ENCODE measurements around the gene DCUN1D2. TPM values are rescaled to one million over a fixed set of nuclear protein-coding genes. Genes with fewer than 3 reads are reported as not detected.

The DCUN1D2 gene
- total RNA-seq, 1 donor from 2014 or later = 26.2 TPM

GRCh38 chr13:113476811-113477210, 13.7 kb downstream of the DCUN1D2 start:
- H3K27ac Mint-ChIP-seq = no peak overlapping the region
- ATAC-seq (ENCODE audit: low read depth) = no peak
- ChIA-PET CTCF (no interaction called here), POLR2A (no interaction called here)
- H3K4me1 Mint-ChIP-seq = no peaks in the 10 kb centered on the region
- intact Hi-C loops (cut with micrococcal nuclease) = no loop called here
- H3K4me3 Mint-ChIP-seq = no peak overlapping the region
- peaks cover 66% of the 10 kb centered on the region for H3K36me3 Mint-ChIP-seq (ENCODE audit: low read depth)
- peaks cover 3% of the 10 kb centered on the region for H3K9me3 Mint-ChIP-seq
- TF ChIP-seq CTCF (IDR thresholded peaks at IDR 0.05) = no peak
- H3K27me3 Mint-ChIP-seq = no peaks in the 10 kb centered on the region
- no peak for DNase-seq

- Mint-ChIP-seq H3K27ac (no peak overlapping the region), H3K9me3 (peaks cover 3% of the 10 kb centered on the region), H3K4me1 (no peaks in the 10 kb centered on the region), H3K36me3 (ENCODE audit: low read depth) (peaks cover 73% of the 10 kb centered on the region), H3K4me3 (no peak overlapping the region), H3K27me3 (no peaks in the 10 kb centered on the region)
- ATAC-seq (ENCODE audit: low read depth) (no peak), DNase-seq (no peak)
- intact Hi-C loops (cut with micrococcal nuclease) = no loop called here
- ChIA-PET POLR2A (no interaction called here), CTCF (no interaction called here)
- TF ChIP-seq CTCF (IDR thresholded peaks at IDR 0.05) = no peak
Measured at GRCh38 chr13:113475911-113476310, 14.6 kb downstream of the DCUN1D2 start.

- intact Hi-C loops (cut with micrococcal nuclease) = no loop called here
- POLR2A ChIA-PET = no interaction called here
- H3K36me3 Mint-ChIP-seq (ENCODE audit: low read depth) = peaks cover 70% of the 10 kb centered on the region
- TF ChIP-seq CTCF (IDR thresholded peaks at IDR 0.05) = no peak
- CTCF ChIA-PET = no interaction called here
- no peak overlapping the region for H3K27ac Mint-ChIP-seq
- ATAC-seq (ENCODE audit: low read depth) (no peak), DNase-seq (no peak)
- H3K4me3 Mint-ChIP-seq = no peak overlapping the region
- H3K27me3 Mint-ChIP-seq = no peaks in the 10 kb centered on the region
- H3K9me3 Mint-ChIP-seq = peaks cover 3% of the 10 kb centered on the region
- no peaks in the 10 kb centered on the region for H3K4me1 Mint-ChIP-seq
Measured at GRCh38 chr13:113475280-113475679, 15.2 kb downstream of the DCUN1D2 start.

GRCh38 chr13:113474179-113474578, 16.3 kb downstream of the DCUN1D2 start:
- TF ChIP-seq CTCF (IDR thresholded peaks at IDR 0.05) = no peak
- intact Hi-C loops (cut with micrococcal nuclease) = no loop called here
- POLR2A ChIA-PET = no interaction called here
- Mint-ChIP-seq H3K4me3 (no peak overlapping the region), H3K27me3 (no peaks in the 10 kb centered on the region), H3K9me3 (peaks cover 3% of the 10 kb centered on the region), H3K27ac (no peak overlapping the region), H3K4me1 (no peaks in the 10 kb centered on the region), H3K36me3 (ENCODE audit: low read depth) (peaks cover 71% of the 10 kb centered on the region)
- DNase-seq (no peak), ATAC-seq (ENCODE audit: low read depth) (no peak)
- CTCF ChIA-PET = no interaction called here

GRCh38 chr13:113472355-113473025, 18.0 kb downstream of the DCUN1D2 start:
- H3K27ac Mint-ChIP-seq = no peak overlapping the region
- no peaks in the 10 kb centered on the region for H3K4me1 Mint-ChIP-seq
- ATAC-seq (ENCODE audit: low read depth) (no peak), DNase-seq (no peak)
- ChIA-PET POLR2A (no interaction called here), CTCF (no interaction called here)
- H3K27me3 Mint-ChIP-seq = no peaks in the 10 kb centered on the region
- H3K4me3 Mint-ChIP-seq = no peak overlapping the region
- TF ChIP-seq CTCF (IDR thresholded peaks at IDR 0.05) = no peak
- H3K9me3 Mint-ChIP-seq = no peaks in the 10 kb centered on the region
- intact Hi-C loops (cut with micrococcal nuclease) = no loop called here
- peaks cover 70% of the 10 kb centered on the region for H3K36me3 Mint-ChIP-seq (ENCODE audit: low read depth)
